IMR-90 (cell line): ENCODE measurements around the gene LIMS1. TPM values are rescaled to one million over a fixed set of nuclear protein-coding genes. Genes with fewer than 3 reads are reported as not detected.

Experiments
- ATAC-seq: fragments of 200-7000 bp; cut with Tn5 transposase; 2 replicates; pipeline ENCODE4 v1.9.1; 2020; ENCODE audit warnings: low read depth, mild to moderate bottlenecking, moderate library complexity
- BruUV-seq: library from RNA; stranded (reverse); fragments of 400-500 nt; replicated peaks from 2 replicates; lab custom pipeline; 2021; lab: Mats Ljungman, UMichigan
- CTCF ChIA-PET: fragments of 300-600 bp; formaldehyde crosslinking; extraction: SDS; loops from one replicate; lab custom pipeline; 2021; ENCODE audit warnings: antibody characterized with exemption; lab: Yijun Ruan, JAX
- POLR2A ChIA-PET: fragments of 300-600 bp; sonication (Branson Sonifier 250); formaldehyde crosslinking; loops from one replicate; lab custom pipeline; 2022; ENCODE audit warnings: antibody characterized with exemption; ENCODE audit not compliant: unreplicated experiment; lab: Charles Lee
- DNase-seq: peaks from one replicate; pipeline ENCODE4 v3.0.0; 2013
- H2AFZ ChIP-seq: replicated peaks from 2 replicates; pipeline ENCODE3; 2013; ENCODE audit warnings: low read length, mild to moderate bottlenecking; ENCODE audit not compliant: poor library complexity
- H2AK5ac ChIP-seq: 2 replicates; pipeline ENCODE4 v1.6.1; 2013; ENCODE audit warnings: low read depth, low read length, inconsistent platforms
- H2AK9ac ChIP-seq: replicated peaks from 2 replicates; pipeline ENCODE3; 2013; ENCODE audit warnings: mild to moderate bottlenecking, low read depth, low read length, moderate library complexity; ENCODE audit not compliant: poor library complexity
- H2BK120ac ChIP-seq: 2 replicates; pipeline ENCODE4 v1.6.1; 2013; ENCODE audit warnings: low read depth, low read length, inconsistent platforms
- H2BK15ac ChIP-seq: 3 replicates; pipeline ENCODE4 v1.6.1; 2013; ENCODE audit warnings: low read depth, low read length, inconsistent platforms
- H2BK20ac ChIP-seq: 2 replicates; pipeline ENCODE4 v1.6.1; 2013; ENCODE audit warnings: low read depth, mild to moderate bottlenecking, inconsistent platforms, low read length, moderate library complexity
- H2BK5ac ChIP-seq: 2 replicates; pipeline ENCODE4 v1.6.1; 2013; ENCODE audit warnings: mild to moderate bottlenecking, low read depth, low read length, inconsistent platforms; ENCODE audit not compliant: poor library complexity, severe bottlenecking
- H3K14ac ChIP-seq: replicated peaks from 2 replicates; pipeline ENCODE4 v1.6.1; 2013; ENCODE audit warnings: low read depth, low read length, inconsistent platforms
- H3K18ac ChIP-seq: 2 replicates; pipeline ENCODE4 v1.6.1; 2013; ENCODE audit warnings: low read depth, low read length, control low read depth
- H3K23ac ChIP-seq: 2 replicates; pipeline ENCODE4 v1.6.1; 2013; ENCODE audit warnings: low read depth, low read length, inconsistent platforms
- H3K27ac ChIP-seq: 2 replicates; pipeline ENCODE4 v1.5.1; 2013; ENCODE audit warnings: mild to moderate bottlenecking, control low read depth, low read length; ENCODE audit not compliant: insufficient read depth
- H3K27me3 ChIP-seq: 2 replicates; pipeline ENCODE4 v1.6.1; 2013; ENCODE audit warnings: low read length; ENCODE audit not compliant: control insufficient read depth, insufficient read depth
- H3K36me3 ChIP-seq: 2 replicates; pipeline ENCODE4 v1.6.1; 2013; ENCODE audit warnings: low read length, mixed read lengths; ENCODE audit not compliant: control insufficient read depth, insufficient read depth
- H3K4ac ChIP-seq: 2 replicates; pipeline ENCODE4 v1.6.1; 2013; ENCODE audit warnings: low read depth, low read length, inconsistent platforms
- H3K4me1 ChIP-seq: 2 replicates; pipeline ENCODE4 v1.6.1; 2013; ENCODE audit warnings: low read length, mixed read lengths; ENCODE audit not compliant: control insufficient read depth, insufficient read depth
- H3K4me2 ChIP-seq: 2 replicates; pipeline ENCODE4 v1.6.1; 2013; ENCODE audit warnings: low read depth, mild to moderate bottlenecking, control low read depth, low read length, moderate library complexity
- H3K4me3 ChIP-seq: 2 replicates; pipeline ENCODE4 v1.5.1; 2013; ENCODE audit warnings: low read depth, mild to moderate bottlenecking, control low read depth, low read length, moderate library complexity; ENCODE audit not compliant: insufficient read depth
- H3K56ac ChIP-seq: 2 replicates; pipeline ENCODE4 v1.6.1; 2013; ENCODE audit warnings: low read length, inconsistent platforms; ENCODE audit not compliant: insufficient read depth; ENCODE audit errors: extremely low read depth
- H3K79me1 ChIP-seq, 2 experiments: 2 replicates each; pipeline ENCODE4 v1.6.1; 2013; ENCODE audit warnings: low read length in 2 of 2, inconsistent platforms in 1 of 2, low read depth in 1 of 2
- H3K9ac ChIP-seq: 2 replicates; pipeline ENCODE4 v1.6.1; 2013; ENCODE audit warnings: low read depth, low read length, control low read depth
- H3K9me1 ChIP-seq: 2 replicates; pipeline ENCODE4 v1.6.1; 2013; ENCODE audit warnings: low read length, inconsistent platforms; ENCODE audit not compliant: insufficient read depth
- H3K9me3 ChIP-seq: 2 replicates; pipeline ENCODE4 v1.6.1; 2013; ENCODE audit warnings: low read length; ENCODE audit not compliant: control insufficient read depth, insufficient read depth
- H4K20me1 ChIP-seq: 2 replicates; pipeline ENCODE4 v1.6.1; 2013; ENCODE audit warnings: low read length, inconsistent platforms; ENCODE audit not compliant: insufficient read depth
- H4K5ac ChIP-seq: 2 replicates; pipeline ENCODE4 v1.6.1; 2013; ENCODE audit warnings: mild to moderate bottlenecking, low read depth, low read length, control low read depth
- H4K8ac ChIP-seq, 2 experiments: 2 replicates each; pipeline ENCODE4 v1.6.1; 2013; ENCODE audit warnings: low read depth in 2 of 2, low read length in 2 of 2, control low read depth in 1 of 2, inconsistent platforms in 1 of 2
- H4K91ac ChIP-seq: 2 replicates; pipeline ENCODE4 v1.6.1; 2013; ENCODE audit warnings: low read depth, low read length, inconsistent platforms; ENCODE audit not compliant: insufficient read depth
- BHLHE40 ChIP-seq: fragments of 150-350 bp; IDR thresholded peaks from 2 replicates; pipeline ENCODE4 v1.6.1; 2016; ENCODE audit warnings: mild to moderate bottlenecking, low read depth, low read length
- CEBPB ChIP-seq: IDR thresholded peaks from 2 replicates; pipeline ENCODE4 v1.6.1; 2012; ENCODE audit warnings: low read depth, low read length, improper control_type of control experiment
- FOS ChIP-seq: fragments of 150-350 bp; IDR thresholded peaks from 2 replicates; pipeline ENCODE4 v1.6.1; 2016; ENCODE audit warnings: low read depth, low read length
- MAFK ChIP-seq: IDR thresholded peaks from 2 replicates; pipeline ENCODE4 v1.6.1; 2012; ENCODE audit warnings: low read depth, low read length, improper control_type of control experiment
- NFE2L2 ChIP-seq: fragments of 150-350 bp; IDR thresholded peaks from 2 replicates; pipeline ENCODE4 v1.6.1; 2016; ENCODE audit warnings: low read depth, mild to moderate bottlenecking, low read length
- POLR2A ChIP-seq: IDR thresholded peaks from 2 replicates; pipeline ENCODE4 v1.6.1; 2012; ENCODE audit warnings: mild to moderate bottlenecking, low read depth, low read length
- RFX5 ChIP-seq: IDR thresholded peaks from 2 replicates; pipeline ENCODE4 v1.8.0; 2012; ENCODE audit warnings: low read depth, mild to moderate bottlenecking, low read length, moderate library complexity
- WGBS, 2 experiments: methylation state at CpG; one replicate each; pipeline versions ENCODE4 v1.1.5 to v1.1.7; 2013; ENCODE audit warnings: missing lambda C conversion rate in 2 of 2; ENCODE audit not compliant: insufficient read length in 1 of 2; ENCODE audit errors: extremely low coverage in 2 of 2; 5-methylcytosine and 5-hydroxymethylcytosine counted together
- dilution Hi-C: fragments of 300-500 bp; cut with HindIII; formaldehyde crosslinking; loops from one replicate; pipeline ENCODE4 v1.14.3; 2018; ENCODE audit warnings: low sequenced_read_pairs; ENCODE audit not compliant: unreplicated experiment
- in situ Hi-C: fragments of 300-500 bp; cut with MboI; formaldehyde crosslinking; loops from 3 replicates; pipeline ENCODE4 v1.14.3; 2019; ENCODE audit warnings: low sequenced_read_pairs, inconsistent platforms, mixed read lengths
- intact Hi-C: fragments of 100-400 bp; cut with micrococcal nuclease; formaldehyde crosslinking; loops from 2 replicates; pipeline ENCODE4 v1.10.0; 2022
- polyA plus RNA-seq, 3 experiments: library from polyadenylated mRNA; depleted of rRNA; stranded (reverse); fragments of >200 nt; gene quantifications; 2 replicates each; pipeline ENCODE4 v1.2.3, GENCODE V29; 2012; ENCODE audit warnings: low replicate concordance in 1 of 3
- total RNA-seq: library from RNA; depleted of rRNA; stranded (reverse); fragments of >200 nt; gene quantifications from 2 replicates; pipeline ENCODE4 v1.2.3, GENCODE V29; 2012
- TF ChIP-seq, protein P1 (sequence below): fragments of 150-350 bp; IDR thresholded peaks from 2 replicates; pipeline ENCODE4 v1.6.1; 2017; ENCODE audit warnings: mild to moderate bottlenecking, antibody characterized with exemption, low read length, low read depth

Gene LIMS1
- total and polyA plus RNA-seq, 2 of the 4 experiments (the other 2 are of a cell fraction), result 59.1 to 131 TPM

DNA sequence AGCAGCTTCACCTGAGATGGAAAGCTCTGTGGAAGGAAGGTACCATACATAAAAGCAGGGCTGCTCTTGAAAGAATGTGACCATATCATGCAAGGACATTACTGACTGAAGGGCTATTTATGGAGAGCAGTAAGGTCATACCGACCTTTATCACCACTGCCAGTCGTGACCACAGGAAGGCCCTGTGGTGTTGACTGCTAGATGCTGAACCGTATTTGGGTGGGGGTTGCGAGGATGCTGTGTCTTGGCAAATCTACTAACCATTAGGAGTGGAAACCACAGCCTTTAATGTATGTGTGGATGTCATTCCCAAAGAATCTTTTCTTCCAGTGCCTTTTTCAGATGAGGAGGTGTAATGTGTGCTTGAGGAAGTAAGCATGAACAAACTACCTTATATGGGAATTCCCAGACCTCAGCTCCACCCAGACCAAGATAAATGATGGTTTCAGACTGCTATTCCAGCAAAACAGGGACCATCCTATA, 60.8 kb downstream of the LIMS1 start:
- Histone ChIP-seq H2BK5ac (peak overlapping the region; percentile 97), H2BK20ac (peak overlapping the region; percentile 45), H3K23ac (peak overlapping the region; percentile 72), H3K4me3 (no peak overlapping the region), H4K5ac (peak overlapping the region; percentile 23), H3K18ac (peak overlapping the region; percentile 59), H2BK15ac (peak overlapping the region; percentile 50; the same call in 2 of the 3 replicates), H3K56ac (peak overlapping the region; percentile 87), H3K27me3 (no peaks in the 10 kb centered on the region), H3K36me3 (no peaks in the 10 kb centered on the region), H2AK9ac (peak overlapping the region; percentile 3), H3K4me2 (peak overlapping the region; percentile 56), H3K9ac (peak overlapping the region; percentile 30; the same call in 1 of the 2 replicates), H3K79me1 (peaks cover 12 to 42% of the 10 kb centered on the region in 2 experiments; a peak in 3 of 4 replicates), H2AFZ (no peak overlapping the region), H3K4me1 (peaks cover 14% of the 10 kb centered on the region), H3K14ac (peak overlapping the region; percentile 68), H4K91ac (peak overlapping the region; percentile 84), H3K27ac (peak overlapping the region; percentile 58), H2BK120ac (peak overlapping the region; percentile 96), H3K9me1 (0 out of 2 replicates have a peak, but pooled peaks cover 3% of the 10 kb centered on the region), H4K20me1 (0 out of 2 replicates have a peak, but pooled peaks cover 3% of the 10 kb centered on the region), H4K8ac (peak overlapping the region; percentile 69 to 89), H2AK5ac (peak overlapping the region; percentile 93), H3K9me3 (no peaks in the 10 kb centered on the region), H3K4ac (peak overlapping the region; percentile 84)
- in situ Hi-C loops, result no loop called here
- ChIA-PET CTCF (interaction anchor here (0.6 to 1.7 kb wide), 6 partner anchors 11 to 658 kb away, joined by 3 to 7 read pairs (median 3); no protein-coding TSS in a partner anchor), POLR2A (interaction anchor here (0.6 to 1.1 kb wide), 3 partner anchors 17 to 115 kb away, joined by 3 to 13 read pairs (median 3); no protein-coding TSS in a partner anchor)
- WGBS, 2 experiments, result no CpG with 5 or more reads among the region's 4 CpGs
- no TSS peak for BruUV-seq
- TF ChIP-seq NFE2L2 (peak; percentile 27; the same call in 1 of the 2 replicates), CEBPB (peak; percentile 40; the same call in 1 of the 2 replicates), POLR2A (peak; percentile 67), FOS (0 out of 2 replicates have a peak, but pooled peaks have one; percentile 6), BHLHE40 (peak; percentile 69; the same call in 1 of the 2 replicates), RFX5 (no peak), MAFK (peak; percentile 24; the same call in 1 of the 2 replicates)
- TF ChIP-seq, protein P1, sequence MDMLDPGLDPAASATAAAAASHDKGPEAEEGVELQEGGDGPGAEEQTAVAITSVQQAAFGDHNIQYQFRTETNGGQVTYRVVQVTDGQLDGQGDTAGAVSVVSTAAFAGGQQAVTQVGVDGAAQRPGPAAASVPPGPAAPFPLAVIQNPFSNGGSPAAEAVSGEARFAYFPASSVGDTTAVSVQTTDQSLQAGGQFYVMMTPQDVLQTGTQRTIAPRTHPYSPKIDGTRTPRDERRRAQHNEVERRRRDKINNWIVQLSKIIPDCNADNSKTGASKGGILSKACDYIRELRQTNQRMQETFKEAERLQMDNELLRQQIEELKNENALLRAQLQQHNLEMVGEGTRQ, result no peak
- ATAC-seq (peak; percentile 63), DNase-seq (peak; percentile 96)
- intact Hi-C loops, result no loop called here
- dilution Hi-C loops, result no loop called here
